CD4-positive, CD25-positive, alpha-beta regulatory T cell (primary cell): ENCODE results near the gene TMPRSS3. TPM values are rescaled to one million over a fixed set of nuclear protein-coding genes. Genes with fewer than 3 reads are reported as not detected.

Experiments used
- ATAC-seq, 2 donors: fragments of 150-1000 bp; cut with Tn5 transposase; one replicate each; pipeline ENCODE4 v1.10.0; 2021; ENCODE audit warnings: low read depth in 2 of 2, moderate number of reproducible peaks in 2 of 2, moderate library complexity in 1 of 2
- DNase-seq, 3 donors: peaks; one replicate each; pipeline versions ENCODE4 v3.0.0 to v3.0.0-alpha.2; 2012 to 2022; ENCODE audit warnings: mixed read lengths in 1 of 3
- H3K27ac ChIP-seq: one replicate; pipeline ENCODE4 v1.7.0; 2013; ENCODE audit warnings: mild to moderate bottlenecking, low read length; ENCODE audit not compliant: insufficient read depth, poor library complexity, severe bottlenecking
- H3K27me3 ChIP-seq: one replicate; pipeline ENCODE4 v1.7.0; 2013; ENCODE audit warnings: low read length; ENCODE audit not compliant: control insufficient read depth, insufficient read depth
- H3K36me3 ChIP-seq: one replicate; pipeline ENCODE4 v1.7.0; 2013; ENCODE audit warnings: mild to moderate bottlenecking, low read length, moderate library complexity; ENCODE audit not compliant: control insufficient read depth, insufficient read depth
- H3K4me1 ChIP-seq: 2 replicates; pipeline ENCODE4 v1.7.0; 2013; ENCODE audit warnings: mild to moderate bottlenecking, low read length; ENCODE audit not compliant: insufficient read depth, control insufficient read depth, poor library complexity, severe bottlenecking
- H3K4me3 ChIP-seq: one replicate; pipeline ENCODE4 v1.7.0; 2013; ENCODE audit warnings: low read depth, mild to moderate bottlenecking, low read length, moderate library complexity
- H3K9me3 ChIP-seq, 2 experiments: 1 replicate in 1 of 2; 2 replicates in 1 of 2; pipeline ENCODE4 v1.7.0; 2013; ENCODE audit warnings: low read length in 2 of 2, mild to moderate bottlenecking in 1 of 2, moderate library complexity in 1 of 2; ENCODE audit not compliant: control insufficient read depth in 2 of 2
- H3K27ac Mint-ChIP-seq, 3 donors: one replicate each; pipeline ENCODE4 v1.8.0; 2020 to 2022; ENCODE audit warnings: mild to moderate bottlenecking in 3 of 3, mixed read lengths in 3 of 3, moderate library complexity in 2 of 3
- H3K27me3 Mint-ChIP-seq: one replicate; pipeline ENCODE4 v1.8.0; 2022; ENCODE audit warnings: mild to moderate bottlenecking, mixed read lengths
- H3K36me3 Mint-ChIP-seq: one replicate; pipeline ENCODE4 v1.8.0; 2020; ENCODE audit warnings: mixed read lengths
- H3K4me1 Mint-ChIP-seq, 4 donors: one replicate each; pipeline ENCODE4 v1.8.0; 2020 to 2022; ENCODE audit warnings: mixed read lengths in 4 of 4, mild to moderate bottlenecking in 1 of 4
- H3K4me3 Mint-ChIP-seq, 4 donors: one replicate each; pipeline ENCODE4 v1.8.0; 2020 to 2022; ENCODE audit warnings: mild to moderate bottlenecking in 4 of 4, mixed read lengths in 4 of 4, moderate library complexity in 3 of 4
- H3K9me3 Mint-ChIP-seq, 7 donors: one replicate each; pipeline ENCODE4 v1.8.0; 2020 to 2022; ENCODE audit warnings: mixed read lengths in 7 of 7, mild to moderate bottlenecking in 3 of 7, moderate library complexity in 2 of 7
- polyA plus RNA-seq, 4 donors: library from polyadenylated mRNA; unstranded; fragments of 300-500 nt; fragmentation: Illumina TruSeq; gene quantifications; one replicate each; pipeline ENCODE4 v1.2.3, GENCODE V29; 2021
- total RNA-seq: library from RNA; stranded (reverse); gene quantifications from one replicate; pipeline ENCODE4 v1.2.3, GENCODE V29; 2022

The TMPRSS3 gene
- total and polyA plus RNA-seq, 5 donors from 2014 or later, result 1.1 to 4.0 (median 2.3) TPM

DNA sequence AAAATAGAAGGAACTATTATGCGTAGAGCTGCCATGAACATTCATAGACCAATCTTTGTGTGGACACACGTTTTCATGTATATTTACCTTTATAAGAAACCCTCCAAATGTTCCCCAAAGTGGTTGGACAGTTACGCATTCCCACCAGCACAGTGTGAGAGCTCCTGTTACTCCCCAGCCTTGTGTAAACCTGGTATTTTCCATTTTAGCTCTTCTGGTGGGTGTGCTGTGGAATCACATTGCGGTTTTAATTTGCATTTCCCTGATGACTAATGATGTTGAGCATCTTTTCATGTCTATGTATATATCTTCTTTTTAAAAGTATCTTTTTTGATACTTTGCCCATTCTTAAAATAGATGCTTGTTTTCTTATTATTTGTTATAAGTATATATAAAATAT is 4.7 kb upstream of the TMPRSS3 start:
- DNase-seq (peak in 1 of 3 donors; percentile 31), ATAC-seq (peak in 1 of 2 donors; percentile 20)
- H3K4me3 ChIP-seq, result peak overlapping the region; percentile 33
- H3K36me3 ChIP-seq, result no peaks in the 10 kb centered on the region
- Mint-ChIP-seq H3K27ac (peak overlapping the region; percentile 60 to 80 (median 67)), H3K4me3 (peak overlapping the region; percentile 50 to 64 (median 62)), H3K4me1 (peaks cover 38 to 69% (median 50%) of the 10 kb centered on the region in 4 donors), H3K36me3 (peaks cover 2% of the 10 kb centered on the region), H3K27me3 (peaks cover 6% of the 10 kb centered on the region), H3K9me3 (peaks cover 0 to 7% (median under 1%) of the 10 kb centered on the region in 7 donors)
- H3K4me1 ChIP-seq, result peaks cover 75% of the 10 kb centered on the region
- no peaks in the 10 kb centered on the region for H3K27me3 ChIP-seq
- no peaks in the 10 kb centered on the region for H3K9me3 ChIP-seq
- peak overlapping the region; percentile 91 for H3K27ac ChIP-seq

DNA sequence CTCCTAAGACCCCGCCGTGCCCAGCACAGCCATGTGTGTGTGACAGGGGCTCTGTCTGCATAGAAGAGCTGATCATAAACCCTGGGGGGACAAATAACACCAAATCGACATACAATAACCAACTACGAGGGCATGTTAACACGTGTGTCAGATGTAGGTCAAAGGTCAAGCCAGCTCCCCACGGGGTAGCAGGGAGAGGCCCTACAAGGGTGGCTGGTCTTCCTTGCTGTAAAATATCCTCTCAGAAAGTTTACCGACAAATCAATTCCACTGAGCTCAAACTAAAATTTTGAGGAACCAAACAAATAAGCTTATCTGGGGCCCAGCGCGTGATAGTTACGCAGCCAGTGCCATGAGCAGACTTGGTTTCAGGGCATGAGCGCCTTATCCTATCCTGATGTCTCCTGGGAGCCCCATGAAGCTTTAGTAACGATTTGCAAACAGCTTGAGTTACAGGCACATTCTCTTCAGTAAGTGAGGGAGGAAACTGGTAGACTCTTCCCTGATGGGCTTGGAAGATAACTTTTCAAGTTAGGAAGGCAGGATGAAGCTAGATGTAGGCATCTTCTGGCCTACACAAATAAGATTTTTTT is 2.7 kb upstream of the TMPRSS3 start:
- H3K27ac Mint-ChIP-seq, result peak overlapping the region; percentile 42 to 89 (median 80)
- peaks cover 56% of the 10 kb centered on the region for H3K4me1 ChIP-seq
- no peaks in the 10 kb centered on the region for H3K9me3 ChIP-seq
- peaks cover 0 to 7% (median 0%) of the 10 kb centered on the region in 7 donors for H3K9me3 Mint-ChIP-seq
- no peaks in the 10 kb centered on the region for H3K36me3 ChIP-seq
- peaks cover 36 to 64% (median 45%) of the 10 kb centered on the region in 4 donors for H3K4me1 Mint-ChIP-seq
- H3K4me3 Mint-ChIP-seq, result peak overlapping the region in 3 of 4 donors; percentile 1 to 46 (median 15)
- ATAC-seq (no peak), DNase-seq (no peak)
- no peak overlapping the region for H3K4me3 ChIP-seq
- H3K27ac ChIP-seq, result no peak overlapping the region
- H3K36me3 Mint-ChIP-seq, result no peaks in the 10 kb centered on the region
- H3K27me3 Mint-ChIP-seq, result no peaks in the 10 kb centered on the region
- H3K27me3 ChIP-seq, result no peaks in the 10 kb centered on the region

DNA sequence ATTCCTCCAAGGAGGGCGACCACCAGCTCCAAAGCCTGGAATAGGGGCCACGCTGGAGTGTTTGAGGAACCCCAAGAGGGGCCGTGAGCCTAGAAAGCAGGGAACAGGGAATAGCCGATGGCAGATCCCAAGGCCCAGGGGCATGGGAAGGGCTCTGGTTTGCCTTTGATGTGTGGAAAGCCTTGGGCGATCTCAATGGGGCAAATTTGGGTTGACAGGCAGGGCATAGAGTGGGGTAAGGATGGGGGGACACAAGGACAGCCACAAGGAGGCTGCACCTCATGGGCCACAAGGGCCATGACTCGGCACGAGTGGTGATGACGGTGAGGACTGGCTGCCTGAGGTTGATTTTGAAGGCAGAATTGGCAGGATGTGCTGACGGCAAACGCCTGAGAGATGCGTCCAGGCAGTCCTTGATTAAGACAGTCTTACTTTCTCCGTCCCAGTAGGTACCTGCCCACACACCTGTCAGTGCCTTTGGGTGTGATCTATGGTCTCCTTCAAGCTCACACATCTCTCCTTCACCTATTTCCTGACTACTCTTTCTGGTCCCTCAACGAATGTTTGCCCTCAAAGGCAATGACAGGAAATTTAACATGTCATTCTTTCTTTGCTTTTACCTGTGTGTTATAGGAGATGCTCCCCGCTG is 2.0 kb upstream of the TMPRSS3 start:
- no peaks in the 10 kb centered on the region for H3K36me3 ChIP-seq
- peaks cover 52% of the 10 kb centered on the region for H3K4me1 ChIP-seq
- no peaks in the 10 kb centered on the region for H3K27me3 ChIP-seq
- Mint-ChIP-seq H3K27me3 (no peaks in the 10 kb centered on the region), H3K4me3 (peak overlapping the region; percentile 1 to 72 (median 26)), H3K27ac (peak overlapping the region; percentile 80 to 92 (median 89)), H3K9me3 (peaks cover 0 to 7% (median 0%) of the 10 kb centered on the region in 7 donors), H3K36me3 (no peaks in the 10 kb centered on the region), H3K4me1 (peaks cover 38 to 64% (median 47%) of the 10 kb centered on the region in 4 donors)
- H3K27ac ChIP-seq, result no peak overlapping the region
- no peak for ATAC-seq
- H3K4me3 ChIP-seq, result no peak overlapping the region
- DNase-seq, result no peak
- no peaks in the 10 kb centered on the region for H3K9me3 ChIP-seq

DNA sequence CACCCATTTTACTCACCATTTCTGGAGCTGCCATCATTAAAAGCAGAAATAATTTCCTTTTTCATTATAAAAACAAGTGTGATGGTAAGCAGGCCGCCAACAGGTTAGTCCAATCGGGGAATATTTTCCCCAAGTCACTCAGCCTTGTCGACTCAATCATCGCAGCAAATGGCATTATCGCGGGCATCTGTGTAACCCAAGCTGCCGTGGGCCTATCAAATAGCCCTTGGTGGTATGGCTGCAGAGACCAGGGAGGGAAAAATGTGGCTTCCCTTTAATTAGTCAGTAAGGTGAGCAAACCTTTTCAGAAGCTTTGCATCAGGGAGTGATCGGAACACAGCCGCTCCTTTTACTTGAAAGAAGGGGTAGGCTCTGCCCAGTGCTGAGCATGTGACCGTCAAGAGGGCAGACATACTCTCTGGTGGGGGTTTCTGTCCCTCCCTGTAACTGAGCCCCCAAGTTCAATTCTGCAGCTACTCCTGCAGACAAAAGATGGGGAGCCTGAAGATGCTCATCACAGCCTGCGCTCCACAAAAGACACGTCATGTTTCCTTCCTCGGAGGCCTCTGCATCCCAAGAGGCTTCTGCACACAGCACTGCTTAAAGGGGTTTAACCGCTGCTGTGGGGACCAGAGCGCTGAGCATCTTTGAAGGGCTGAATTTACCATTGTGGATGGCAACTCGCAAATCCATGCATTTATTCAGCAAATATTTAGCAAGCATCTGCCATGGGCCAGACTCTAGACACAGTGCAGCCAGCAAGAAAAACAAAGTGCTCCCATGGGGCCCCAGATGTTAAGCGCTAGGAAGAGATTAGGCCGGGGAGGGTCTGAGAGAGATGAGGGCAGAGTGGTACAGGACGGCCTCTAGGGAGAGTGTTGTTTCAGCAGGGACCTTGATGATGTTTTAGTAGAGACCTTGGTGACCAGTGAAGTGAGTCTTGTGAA is 1.2 kb upstream of the TMPRSS3 start:
- Histone ChIP-seq H3K9me3 (no peaks in the 10 kb centered on the region), H3K27ac (no peak overlapping the region), H3K4me1 (peaks cover 50% of the 10 kb centered on the region), H3K36me3 (no peaks in the 10 kb centered on the region), H3K4me3 (no peak overlapping the region), H3K27me3 (no peaks in the 10 kb centered on the region)
- Mint-ChIP-seq H3K27ac (peak overlapping the region; percentile 80 to 92 (median 89)), H3K36me3 (no peaks in the 10 kb centered on the region), H3K27me3 (no peaks in the 10 kb centered on the region), H3K9me3 (peaks cover 0 to 7% (median 0%) of the 10 kb centered on the region in 7 donors), H3K4me1 (peaks cover 34 to 65% (median 47%) of the 10 kb centered on the region in 4 donors), H3K4me3 (peak overlapping the region in 1 of 4 donors; percentile 72)
- ATAC-seq (no peak), DNase-seq (no peak)

- no peaks in the 10 kb centered on the region for H3K36me3 ChIP-seq
- Mint-ChIP-seq H3K9me3 (no peaks in the 10 kb centered on the region), H3K4me1 (peaks cover 20 to 60% (median 35%) of the 10 kb centered on the region in 4 donors), H3K4me3 (no peak overlapping the region), H3K27me3 (no peaks in the 10 kb centered on the region), H3K36me3 (no peaks in the 10 kb centered on the region), H3K27ac (peak overlapping the region in 2 of 3 donors; percentile 66 to 73)
- no peak for ATAC-seq
- H3K4me3 ChIP-seq, result no peak overlapping the region
- no peaks in the 10 kb centered on the region for H3K9me3 ChIP-seq
- no peak for DNase-seq
- H3K27ac ChIP-seq, result no peak overlapping the region
- H3K4me1 ChIP-seq, result peaks cover 33% of the 10 kb centered on the region
- no peaks in the 10 kb centered on the region for H3K27me3 ChIP-seq
Measured at GRCh38 chr21:42395302-42395701, 550 bp downstream of the TMPRSS3 start.

- Histone ChIP-seq H3K4me3 (peak overlapping the region; percentile 59), H3K4me1 (peaks cover 18% of the 10 kb centered on the region), H3K36me3 (no peaks in the 10 kb centered on the region), H3K27ac (peak overlapping the region; percentile 41), H3K9me3 (no peaks in the 10 kb centered on the region), H3K27me3 (no peaks in the 10 kb centered on the region)
- DNase-seq (no peak), ATAC-seq (no peak)
- Mint-ChIP-seq H3K36me3 (no peaks in the 10 kb centered on the region), H3K27me3 (no peaks in the 10 kb centered on the region), H3K4me1 (peaks cover 10 to 52% (median 25%) of the 10 kb centered on the region in 4 donors), H3K27ac (peak overlapping the region; percentile 23 to 92 (median 47)), H3K9me3 (no peaks in the 10 kb centered on the region), H3K4me3 (peak overlapping the region; percentile 16 to 51 (median 38))
Measured at GRCh38 chr21:42393443-42393950, 2.4 kb downstream of the TMPRSS3 start.

DNA sequence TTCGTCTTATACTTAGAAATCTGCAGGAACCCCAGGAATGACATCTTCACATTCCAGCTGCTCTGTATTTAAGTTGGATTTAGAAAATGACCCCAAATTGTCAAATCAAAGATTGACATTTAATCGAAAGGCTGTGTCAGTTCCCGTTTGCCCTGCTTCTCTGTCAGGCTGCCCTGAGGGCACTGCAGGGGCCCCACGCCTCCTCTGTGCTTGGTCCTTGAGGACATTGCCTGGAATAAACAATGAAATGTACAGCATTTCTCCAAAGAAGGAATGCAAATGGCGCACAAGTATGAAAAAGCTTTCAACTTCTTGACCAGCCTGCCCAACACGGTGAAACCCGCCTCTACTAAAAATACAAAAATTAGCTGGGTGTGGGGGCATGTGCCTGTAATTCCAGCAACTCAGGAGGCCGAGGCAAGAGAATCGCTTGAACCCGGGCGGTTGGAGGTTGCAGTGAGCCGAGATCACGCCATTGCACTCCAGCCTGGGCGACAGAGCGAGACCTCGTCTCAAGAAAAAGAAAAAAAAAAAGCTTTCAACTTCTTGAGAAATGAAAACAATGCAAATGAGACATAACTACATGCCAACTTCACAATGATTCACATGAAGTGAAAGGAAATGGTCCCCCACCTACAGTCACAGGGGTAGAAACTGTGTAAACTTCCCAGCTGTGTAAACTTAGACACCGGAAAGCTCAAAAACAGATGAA is 3.0 kb downstream of the TMPRSS3 start:
- ATAC-seq, result peak; percentile 94 to 97
- peak overlapping the region; percentile 16 to 51 (median 38) for H3K4me3 Mint-ChIP-seq
- peak overlapping the region; percentile 41 for H3K27ac ChIP-seq

More for the DNA sequence above, 3.0 kb downstream of the TMPRSS3 start:
- no peaks in the 10 kb centered on the region for H3K36me3 Mint-ChIP-seq
- Histone ChIP-seq H3K4me3 (peak overlapping the region; percentile 59), H3K27me3 (no peaks in the 10 kb centered on the region), H3K9me3 (no peaks in the 10 kb centered on the region), H3K36me3 (no peaks in the 10 kb centered on the region), H3K4me1 (peaks cover 12% of the 10 kb centered on the region)
- H3K27me3 Mint-ChIP-seq, result no peaks in the 10 kb centered on the region
- no peaks in the 10 kb centered on the region for H3K9me3 Mint-ChIP-seq
- H3K27ac Mint-ChIP-seq, result peak overlapping the region; percentile 23 to 92 (median 47)
- H3K4me1 Mint-ChIP-seq, result peaks cover 6 to 46% (median 20%) of the 10 kb centered on the region in 4 donors
- peak in 2 of 3 donors; percentile 40 to 81 for DNase-seq
